Astrocyte of the cerebellum (primary cell): ENCODE data around the gene DNPH1.

Experiments
- DNase-seq: peaks from one replicate; pipeline ENCODE4 v3.0.0-alpha.2; 2011; ENCODE audit warnings: low read depth
- H3K4me3 ChIP-seq: 2 replicates; pipeline ENCODE4 v1.5.1; 2011; ENCODE audit warnings: mild to moderate bottlenecking, low read depth, low read length, moderate library complexity
- in situ Hi-C: cut with HindIII; loops from 2 replicates; pipeline ENCODE4 v1.10.0; 2017; ENCODE audit warnings: low sequenced_read_pairs
- TF ChIP-seq, protein P1 (sequence below): IDR thresholded peaks from 2 replicates; pipeline ENCODE4 v1.5.1; 2012; ENCODE audit warnings: low read length, low read depth, moderate library complexity, mild to moderate bottlenecking; ENCODE audit errors: missing control alignments

The DNPH1 gene

DNA sequence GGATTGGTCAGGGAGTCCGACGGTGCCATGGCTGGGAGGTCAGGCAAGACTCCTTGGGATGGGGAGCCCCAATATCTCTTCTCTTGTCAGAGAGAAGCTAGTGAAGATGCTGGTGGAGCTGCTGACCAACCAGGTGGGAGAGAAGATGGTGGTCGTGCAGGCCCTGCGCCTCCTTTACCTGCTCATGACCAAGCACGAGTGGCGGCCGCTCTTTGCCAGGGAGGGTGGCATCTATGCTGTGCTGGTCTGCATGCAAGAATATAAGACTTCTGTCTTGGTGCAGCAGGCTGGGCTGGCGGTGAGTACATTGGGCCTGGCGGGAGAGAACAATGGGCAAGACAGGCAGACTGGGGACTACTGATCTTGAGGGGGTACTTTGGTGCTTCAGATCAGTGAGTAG lies 36.4 kb downstream of the DNPH1 start:
- in situ Hi-C loops = no loop called here
- no peak for DNase-seq
- TF ChIP-seq, protein P1, sequence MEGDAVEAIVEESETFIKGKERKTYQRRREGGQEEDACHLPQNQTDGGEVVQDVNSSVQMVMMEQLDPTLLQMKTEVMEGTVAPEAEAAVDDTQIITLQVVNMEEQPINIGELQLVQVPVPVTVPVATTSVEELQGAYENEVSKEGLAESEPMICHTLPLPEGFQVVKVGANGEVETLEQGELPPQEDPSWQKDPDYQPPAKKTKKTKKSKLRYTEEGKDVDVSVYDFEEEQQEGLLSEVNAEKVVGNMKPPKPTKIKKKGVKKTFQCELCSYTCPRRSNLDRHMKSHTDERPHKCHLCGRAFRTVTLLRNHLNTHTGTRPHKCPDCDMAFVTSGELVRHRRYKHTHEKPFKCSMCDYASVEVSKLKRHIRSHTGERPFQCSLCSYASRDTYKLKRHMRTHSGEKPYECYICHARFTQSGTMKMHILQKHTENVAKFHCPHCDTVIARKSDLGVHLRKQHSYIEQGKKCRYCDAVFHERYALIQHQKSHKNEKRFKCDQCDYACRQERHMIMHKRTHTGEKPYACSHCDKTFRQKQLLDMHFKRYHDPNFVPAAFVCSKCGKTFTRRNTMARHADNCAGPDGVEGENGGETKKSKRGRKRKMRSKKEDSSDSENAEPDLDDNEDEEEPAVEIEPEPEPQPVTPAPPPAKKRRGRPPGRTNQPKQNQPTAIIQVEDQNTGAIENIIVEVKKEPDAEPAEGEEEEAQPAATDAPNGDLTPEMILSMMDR = no peak

DNA sequence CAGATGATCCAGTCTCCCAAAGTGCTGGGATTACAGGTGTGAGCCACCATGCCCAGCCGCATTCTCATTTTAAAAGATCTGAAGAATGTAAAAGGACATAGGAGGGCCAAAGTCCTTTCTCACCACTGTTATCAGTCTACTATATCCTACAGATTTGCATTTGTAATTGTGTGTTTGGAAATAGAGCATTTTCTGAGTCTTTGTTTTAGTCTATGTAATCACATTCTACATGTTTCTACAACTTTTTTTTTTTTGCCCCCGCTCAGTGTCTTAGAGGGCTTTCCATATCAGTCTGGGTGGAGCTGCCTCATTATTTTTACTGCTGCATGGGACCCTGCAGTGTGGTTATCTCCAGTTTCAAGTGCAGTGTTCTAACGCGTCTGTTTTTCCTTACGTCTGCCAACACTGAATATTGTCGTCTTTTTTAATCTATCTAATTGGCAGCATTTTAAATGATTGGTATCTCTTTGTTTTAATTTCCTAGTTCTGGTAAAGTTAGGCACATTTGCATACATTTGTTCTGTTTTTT lies 39.4 kb downstream of the DNPH1 start:
- H3K4me3 ChIP-seq = no peak overlapping the region
- in situ Hi-C loops = no loop called here
- TF ChIP-seq, protein P1 = no peak
- DNase-seq = no peak

More for the DNA sequence above, 36.4 kb downstream of the DNPH1 start:
- H3K4me3 ChIP-seq = no peak overlapping the region

DNA sequence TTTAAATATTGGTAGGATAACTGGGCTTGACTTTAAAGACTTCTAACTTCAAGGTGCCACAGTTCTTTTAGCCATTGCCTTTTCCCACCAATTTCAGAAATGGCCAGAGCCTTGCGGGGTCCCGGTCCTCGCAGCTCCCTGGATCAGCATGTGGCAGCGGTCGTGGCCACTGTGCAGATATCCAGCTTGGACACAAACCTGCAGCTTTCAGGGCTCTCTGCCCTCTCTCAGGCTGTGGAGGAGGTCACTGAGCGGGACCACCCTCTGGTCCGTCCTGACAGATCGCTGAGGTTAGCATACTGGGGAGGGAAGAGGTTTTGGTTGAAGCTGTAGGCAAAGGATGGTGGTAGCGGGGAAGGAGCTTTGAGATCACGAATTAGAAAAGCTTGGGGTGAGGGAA lies 40.9 kb downstream of the DNPH1 start:
- no peak overlapping the region for H3K4me3 ChIP-seq
- in situ Hi-C loops = no loop called here
- DNase-seq = no peak
- TF ChIP-seq, protein P1 = no peak

DNA sequence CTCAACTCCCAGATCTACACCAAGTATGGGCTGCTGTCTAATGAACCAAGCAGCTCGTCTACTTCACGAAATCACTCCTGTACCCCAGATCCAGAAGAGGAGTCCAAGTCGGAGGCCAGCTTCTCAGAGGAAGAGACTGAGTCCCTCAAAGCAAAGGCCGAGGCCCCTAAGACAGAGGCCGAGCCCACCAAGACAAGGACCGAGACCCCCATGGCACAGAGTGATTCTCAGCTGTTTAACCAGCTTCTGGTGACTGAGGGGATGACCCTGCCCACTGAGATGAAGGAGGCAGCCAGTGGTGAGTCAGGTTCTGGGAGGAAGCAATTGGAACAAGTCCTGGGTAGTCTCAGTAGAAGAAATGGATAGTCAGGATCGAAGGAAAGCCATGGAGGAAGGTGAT lies 41.5 kb downstream of the DNPH1 start:
- no peak for DNase-seq
- in situ Hi-C loops = no loop called here
- TF ChIP-seq, protein P1 = no peak
- H3K4me3 ChIP-seq = no peak overlapping the region

DNA sequence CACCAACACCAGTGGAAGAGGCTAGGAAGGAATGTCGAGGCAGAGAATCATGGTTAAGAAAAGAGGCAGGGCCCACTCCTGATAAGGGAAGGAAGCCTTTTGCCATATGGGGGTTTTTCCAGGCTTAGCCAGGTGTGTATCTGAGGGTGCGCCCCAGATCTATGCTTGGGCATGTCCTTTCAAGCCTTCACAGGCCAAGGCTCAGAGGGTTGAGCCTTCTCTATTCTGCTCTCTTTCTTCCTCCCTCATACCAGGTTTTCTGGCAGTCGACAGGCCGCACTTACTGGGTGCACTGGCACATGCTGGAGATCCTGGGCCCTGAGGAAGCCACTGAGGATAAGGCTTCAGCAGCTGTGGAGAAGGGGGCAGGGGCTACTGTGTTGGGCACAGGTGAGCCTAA lies 42.6 kb downstream of the DNPH1 start:
- TF ChIP-seq, protein P1 = no peak

GRCh38 chr6:43186019-43186418 lies 43.3 kb downstream of the DNPH1 start:
- H3K4me3 ChIP-seq = no peak overlapping the region
- TF ChIP-seq, protein P1 = no peak

More for the DNA sequence above, 42.6 kb downstream of the DNPH1 start:
- H3K4me3 ChIP-seq = no peak overlapping the region
- in situ Hi-C loops = no loop called here
- DNase-seq = no peak

More at GRCh38 chr6:43186019-43186418, 43.3 kb downstream of the DNPH1 start:
- no peak for DNase-seq
- in situ Hi-C loops = no loop called here
